Tibial nerve (tissue), 4 donors: Measurements from ENCODE around the gene PLSCR1. TPM values are rescaled to one million over a fixed set of nuclear protein-coding genes. Genes with fewer than 3 reads are reported as not detected.
"Not testable (repeated sequence)": the region's sequence is repeated elsewhere in the genome, so short reads cannot be mapped to it uniquely, and the experiment has no call there.

ENCODE experiments used
- DNase-seq, 2 donors: peaks; one replicate each; pipeline ENCODE4 v3.0.0-alpha.2; 2019; ENCODE audit warnings: low spot score in 2 of 2
- H3K27ac ChIP-seq, 4 donors: fragments of 200-600 bp; sonication (generic) in 3 of 4; one replicate each; pipeline ENCODE4 v1.5.1; 2017 to 2019; ENCODE audit warnings: mild to moderate bottlenecking in 1 of 4
- H3K27me3 ChIP-seq, 2 donors: fragments of 200-600 bp; sonication (generic) in 1 of 2; one replicate each; pipeline versions ENCODE4 v1.5.1 to v1.6.0; 2017 to 2019
- H3K36me3 ChIP-seq, 3 donors: fragments of 200-600 bp; sonication (generic); one replicate each; pipeline ENCODE4 v1.5.1; 2018 to 2019
- H3K4me1 ChIP-seq, 4 donors: fragments of 200-600 bp; sonication (generic) in 3 of 4; one replicate each; pipeline ENCODE4 v1.5.1; 2017 to 2019
- H3K4me3 ChIP-seq, 4 donors: fragments of 200-600 bp; sonication (generic) in 3 of 4; one replicate each; pipeline ENCODE4 v1.5.1; 2017 to 2019; ENCODE audit warnings: mild to moderate bottlenecking in 1 of 4, moderate library complexity in 1 of 4
- H3K9me3 ChIP-seq, 4 donors: fragments of 200-600 bp; sonication (generic) in 3 of 4; one replicate each; pipeline ENCODE4 v1.5.1; 2017 to 2019
- CTCF ChIP-seq, 5 experiments: fragments of 200-600 bp in 3 of 5; fragments of 450-650 bp in 2 of 5; sonication (generic) in 3 of 5; IDR thresholded peaks; one replicate each; pipeline ENCODE4 v1.5.1; 2016 to 2019; ENCODE audit warnings: antibody characterized with exemption in 5 of 5, mild to moderate bottlenecking in 3 of 5, moderate library complexity in 2 of 5
- EP300 ChIP-seq, 2 donors: sonication (generic); formaldehyde crosslinking; IDR thresholded peaks; one replicate each; pipeline ENCODE4 v1.6.1; 2017; ENCODE audit warnings: antibody characterized with exemption in 2 of 2, mild to moderate bottlenecking in 1 of 2
- POLR2A ChIP-seq, 2 donors: fragments of 450-650 bp; IDR thresholded peaks; one replicate each; pipeline ENCODE4 v1.6.1; 2017; ENCODE audit warnings: antibody characterized with exemption in 2 of 2, mild to moderate bottlenecking in 2 of 2, moderate library complexity in 2 of 2
- WGBS, 2 donors: methylation state at CpG; one replicate each; pipeline ENCODE4 v1.1.5; 2018; 5-methylcytosine and 5-hydroxymethylcytosine counted together
- total RNA-seq, 4 donors: library from RNA; depleted of rRNA; stranded (reverse); fragments of >200 nt; gene quantifications; one replicate each; pipeline ENCODE4 v1.1.0, GENCODE V29; 2016

Gene PLSCR1
- total RNA-seq, 4 donors from 2014 or later, result 57.8 to 104 (median 68.7) TPM

DNA sequence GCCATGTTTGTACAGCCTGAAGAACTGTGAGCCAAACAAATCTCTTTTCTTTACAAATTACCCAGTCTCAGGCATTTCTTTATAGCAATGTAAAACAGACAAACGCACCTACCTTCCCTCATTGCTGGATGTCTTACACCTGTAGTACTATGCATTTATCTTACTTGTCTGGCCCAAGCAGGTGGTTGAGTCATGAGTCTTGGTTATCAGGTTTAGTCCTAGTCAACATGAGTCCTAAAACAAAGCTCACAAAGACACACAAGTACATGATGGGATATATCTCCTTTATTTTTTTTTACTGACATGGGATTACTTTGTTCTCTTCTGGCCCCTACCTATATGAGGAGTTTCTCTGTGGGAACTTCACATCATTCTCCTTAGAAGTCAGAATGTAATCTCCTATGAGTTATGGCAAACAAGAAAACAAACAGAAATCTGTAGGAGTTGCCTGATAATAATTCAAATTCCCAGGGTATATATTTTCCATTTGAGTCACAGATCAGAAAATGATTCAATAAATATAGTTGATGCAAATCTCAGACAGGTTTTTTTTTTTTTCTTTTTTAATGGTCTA, 41.4 kb downstream of the PLSCR1 start:
- Histone ChIP-seq H3K27ac (no peak overlapping the region), H3K4me3 (no peak overlapping the region), H3K4me1 (peaks cover 0 to 31% (median 13%) of the 10 kb centered on the region in 4 donors), H3K27me3 (no peaks in the 10 kb centered on the region), H3K36me3 (no peaks in the 10 kb centered on the region), H3K9me3 (no peaks in the 10 kb centered on the region)
- DNase-seq, result no peak
- no peak for TF ChIP-seq POLR2A (IDR thresholded peaks at IDR 0.05)
- TF ChIP-seq EP300 (IDR thresholded peaks at IDR 0.05), result no peak
- TF ChIP-seq CTCF (IDR thresholded peaks at IDR 0.05), result no peak
- WGBS, 2 donors, result 88 to 94% methylated on average over 1 of the region's 1 CpG

DNA sequence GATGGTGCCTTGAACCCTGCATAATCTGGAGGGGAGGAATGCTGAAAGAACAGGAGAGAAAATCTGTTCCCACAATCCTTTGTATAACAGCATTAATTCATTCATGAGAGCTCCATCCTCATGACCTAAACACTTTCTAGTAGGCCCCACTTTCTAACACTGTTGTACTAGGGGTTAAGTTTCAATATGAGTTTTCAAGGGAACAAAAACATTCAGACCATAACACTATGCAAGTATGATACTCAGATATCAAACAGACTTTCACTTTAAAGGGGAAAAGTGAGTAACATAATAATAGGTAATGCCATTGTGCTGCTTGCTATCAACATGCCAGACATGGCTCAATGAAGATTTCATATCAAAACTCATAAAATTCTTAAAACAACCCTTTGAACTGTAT, 42.7 kb downstream of the PLSCR1 start:
- no peak overlapping the region for H3K4me3 ChIP-seq
- DNase-seq, result no peak
- H3K27me3 ChIP-seq, result no peaks in the 10 kb centered on the region
- H3K4me1 ChIP-seq, result peaks cover 0 to 23% (median 9%) of the 10 kb centered on the region in 4 donors
- peaks cover 0 to 5% (median 0%) of the 10 kb centered on the region in 4 donors for H3K9me3 ChIP-seq
- TF ChIP-seq POLR2A (IDR thresholded peaks at IDR 0.05), result no peak
- no peak for TF ChIP-seq CTCF (IDR thresholded peaks at IDR 0.05)
- no peak for TF ChIP-seq EP300 (IDR thresholded peaks at IDR 0.05)
- H3K36me3 ChIP-seq, result no peaks in the 10 kb centered on the region
- H3K27ac ChIP-seq, result no peak overlapping the region

GRCh38 chr3:146499701-146500100, 44.7 kb downstream of the PLSCR1 start:
- WGBS, 2 donors, result 58 to 63% methylated on average over 1 of the region's 1 CpG
- no peak overlapping the region for H3K4me3 ChIP-seq
- H3K27ac ChIP-seq, result no peak overlapping the region
- H3K36me3 ChIP-seq, result no peaks in the 10 kb centered on the region
- H3K27me3 ChIP-seq, result no peaks in the 10 kb centered on the region
- TF ChIP-seq CTCF (IDR thresholded peaks at IDR 0.05) (no peak), EP300 (IDR thresholded peaks at IDR 0.05) (no peak), POLR2A (IDR thresholded peaks at IDR 0.05) (no peak)
- peaks cover 0 to 2% (median 0%) of the 10 kb centered on the region in 4 donors for H3K4me1 ChIP-seq
- no peak for DNase-seq
- peaks cover 0 to 5% (median 0%) of the 10 kb centered on the region in 4 donors for H3K9me3 ChIP-seq

GRCh38 chr3:146498002-146498736, 46.2 kb downstream of the PLSCR1 start:
- DNase-seq, result no peak
- Histone ChIP-seq H3K9me3 (peaks cover 0 to 5% (median 0%) of the 10 kb centered on the region in 4 donors), H3K27ac (no peak overlapping the region), H3K4me3 (no peak overlapping the region), H3K4me1 (no peaks in the 10 kb centered on the region), H3K36me3 (no peaks in the 10 kb centered on the region), H3K27me3 (no peaks in the 10 kb centered on the region)
- WGBS, 2 donors, result 85 to 92% methylated on average over 13 of the region's 13 CpGs
- TF ChIP-seq POLR2A (IDR thresholded peaks at IDR 0.05), result no peak
- TF ChIP-seq CTCF (IDR thresholded peaks at IDR 0.05), result no peak
- no peak for TF ChIP-seq EP300 (IDR thresholded peaks at IDR 0.05)

DNA sequence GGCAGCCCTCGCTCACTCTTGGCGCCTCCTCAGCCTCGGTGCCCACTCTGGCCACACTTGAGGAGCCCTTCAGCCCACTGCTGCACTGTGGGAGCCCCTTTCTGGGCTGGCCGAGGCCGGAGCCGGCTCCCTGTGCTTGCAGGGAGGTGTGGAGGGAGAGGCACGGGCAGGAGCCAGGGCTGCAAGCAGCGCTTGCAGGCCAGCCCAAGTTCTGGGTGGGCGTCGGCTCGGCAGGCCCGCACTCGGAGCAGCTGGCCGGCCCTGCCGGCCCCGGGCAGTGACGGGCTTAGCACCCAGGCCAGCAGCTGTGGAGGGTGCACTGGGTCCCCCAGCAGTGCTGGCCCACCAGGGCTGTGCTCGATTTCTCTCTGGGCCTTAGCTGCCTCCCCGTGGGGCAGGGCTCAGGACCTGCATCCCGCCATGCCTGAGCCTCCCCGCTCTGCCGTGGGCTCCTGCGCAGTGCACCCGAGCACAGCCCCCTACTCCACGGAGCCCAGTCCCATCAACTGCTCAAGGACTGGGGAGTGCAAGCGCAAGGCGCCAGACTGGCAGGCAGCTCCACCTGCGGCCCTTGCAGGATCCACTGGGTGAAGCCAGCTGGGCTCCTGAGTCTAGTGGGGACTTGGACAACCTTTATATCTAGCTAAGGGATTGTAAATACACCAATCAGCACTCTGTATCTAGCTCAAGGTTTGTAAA, 47.1 kb downstream of the PLSCR1 start:
- not testable (repeated sequence) for H3K27me3 ChIP-seq, H3K27ac ChIP-seq, DNase-seq, H3K4me3 ChIP-seq, H3K36me3 ChIP-seq, H3K4me1 ChIP-seq, H3K9me3 ChIP-seq
- WGBS, 2 donors, result 95 to 98% methylated on average over 11 to 21 of the region's 28 CpGs
